Activated naive CD8-positive, alpha-beta T cell treated with anti-CD3 and anti-CD28 coated beads for 36 hours (primary cell): ENCODE results near the gene ARFIP2. TPM values are rescaled to one million over a fixed set of nuclear protein-coding genes. Genes with fewer than 3 reads are reported as not detected.

Experiments
- DNase-seq: peaks from one replicate; pipeline ENCODE4 v3.0.0; 2021
- H3K27ac Mint-ChIP-seq: one replicate; pipeline ENCODE4 v1.8.0; 2022; ENCODE audit warnings: mild to moderate bottlenecking, moderate library complexity, mixed read lengths
- H3K27me3 Mint-ChIP-seq: one replicate; pipeline ENCODE4 v1.8.0; 2022; ENCODE audit warnings: mild to moderate bottlenecking, mixed read lengths
- H3K36me3 Mint-ChIP-seq: one replicate; pipeline ENCODE4 v1.8.0; 2021; ENCODE audit warnings: mild to moderate bottlenecking, mixed read lengths
- H3K4me1 Mint-ChIP-seq: one replicate; pipeline ENCODE4 v1.8.0; 2021; ENCODE audit warnings: mixed read lengths
- H3K4me3 Mint-ChIP-seq: one replicate; pipeline ENCODE4 v1.8.0; 2022; ENCODE audit warnings: mild to moderate bottlenecking, moderate library complexity, mixed read lengths
- H3K9me3 Mint-ChIP-seq: one replicate; pipeline ENCODE4 v1.8.0; 2022; ENCODE audit warnings: mixed read lengths
- total RNA-seq, 2 experiments: library from RNA; stranded (reverse); gene quantifications; one replicate each; pipeline ENCODE4 v1.2.3, GENCODE V29; 2021

The ARFIP2 gene
- total RNA-seq, 2 experiments from 2014 or later: 44.2 to 47.1 TPM

GRCh38 chr11:6489306-6489705, 8.2 kb upstream of the ARFIP2 start:
- H3K4me1 Mint-ChIP-seq: peaks cover 7% of the 10 kb centered on the region
- H3K4me3 Mint-ChIP-seq: no peak overlapping the region
- peaks cover 9% of the 10 kb centered on the region for H3K36me3 Mint-ChIP-seq
- no peak overlapping the region for H3K27ac Mint-ChIP-seq
- H3K27me3 Mint-ChIP-seq: no peaks in the 10 kb centered on the region
- no peak for DNase-seq
- H3K9me3 Mint-ChIP-seq: no peaks in the 10 kb centered on the region

DNA sequence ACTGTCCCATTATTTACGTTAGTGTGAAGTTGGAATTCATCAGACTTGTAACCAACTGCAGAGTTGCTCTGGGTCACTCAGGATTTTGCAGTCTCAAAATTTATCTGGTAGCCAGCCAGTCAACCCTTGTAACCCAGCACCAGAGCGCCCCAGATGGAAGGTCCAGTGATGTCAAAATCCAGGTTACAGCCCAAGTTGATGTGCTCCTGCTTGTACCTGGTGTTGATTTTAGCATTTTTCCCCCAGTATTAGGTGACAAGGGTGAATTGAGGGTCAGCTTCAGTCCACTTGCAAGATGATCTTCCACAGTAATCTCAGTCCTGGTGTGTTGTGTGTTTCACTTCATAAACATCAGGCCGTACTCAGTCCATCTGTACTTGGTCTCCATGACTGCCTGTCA, 7.7 kb upstream of the ARFIP2 start:
- Mint-ChIP-seq H3K4me1 (peaks cover 7% of the 10 kb centered on the region), H3K27ac (no peak overlapping the region), H3K4me3 (no peak overlapping the region), H3K9me3 (no peaks in the 10 kb centered on the region), H3K27me3 (no peaks in the 10 kb centered on the region), H3K36me3 (peaks cover 9% of the 10 kb centered on the region)
- DNase-seq: no peak

- Mint-ChIP-seq H3K4me1 (peaks cover 7% of the 10 kb centered on the region), H3K36me3 (peaks cover 12% of the 10 kb centered on the region), H3K27me3 (no peaks in the 10 kb centered on the region), H3K4me3 (no peak overlapping the region), H3K9me3 (no peaks in the 10 kb centered on the region), H3K27ac (peak overlapping the region; percentile 52)
- DNase-seq: no peak
Observed at GRCh38 chr11:6488342-6488741, 7.2 kb upstream of the ARFIP2 start.

- no peak overlapping the region for H3K27ac Mint-ChIP-seq
- H3K4me3 Mint-ChIP-seq: no peak overlapping the region
- DNase-seq: no peak
- no peaks in the 10 kb centered on the region for H3K9me3 Mint-ChIP-seq
- no peaks in the 10 kb centered on the region for H3K27me3 Mint-ChIP-seq
- H3K4me1 Mint-ChIP-seq: peaks cover 17% of the 10 kb centered on the region
- peaks cover 26% of the 10 kb centered on the region for H3K36me3 Mint-ChIP-seq
Observed at GRCh38 chr11:6486938-6487337, 5.8 kb upstream of the ARFIP2 start.

DNA sequence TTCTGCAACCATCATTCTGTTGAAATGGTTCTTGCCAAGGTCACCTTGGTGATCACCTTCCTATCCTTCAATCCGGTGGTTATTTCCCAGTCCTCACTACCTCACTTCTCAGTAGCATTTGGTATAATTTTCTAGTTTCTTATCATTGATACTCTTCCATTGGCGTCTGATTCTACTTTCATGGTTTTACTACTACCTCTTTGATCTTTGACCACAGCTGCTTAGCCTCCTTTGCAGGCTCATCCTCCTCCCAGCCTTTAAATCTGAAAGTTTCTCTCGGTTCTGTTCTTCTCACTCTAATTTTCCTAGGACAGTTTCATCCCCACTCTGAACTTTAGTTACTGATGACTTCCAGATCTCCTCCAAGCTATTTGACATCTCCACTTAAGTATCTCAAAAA, 5.1 kb upstream of the ARFIP2 start:
- peaks cover 29% of the 10 kb centered on the region for H3K36me3 Mint-ChIP-seq

GRCh38 chr11:6485661-6486060, 4.5 kb upstream of the ARFIP2 start:
- Mint-ChIP-seq H3K9me3 (no peaks in the 10 kb centered on the region), H3K4me3 (no peak overlapping the region), H3K36me3 (peaks cover 34% of the 10 kb centered on the region), H3K27me3 (no peaks in the 10 kb centered on the region), H3K4me1 (peaks cover 17% of the 10 kb centered on the region), H3K27ac (no peak overlapping the region)
- no peak for DNase-seq

More for the DNA sequence above, 5.1 kb upstream of the ARFIP2 start:
- H3K27me3 Mint-ChIP-seq: no peaks in the 10 kb centered on the region
- no peaks in the 10 kb centered on the region for H3K9me3 Mint-ChIP-seq
- no peak overlapping the region for H3K27ac Mint-ChIP-seq
- no peak overlapping the region for H3K4me3 Mint-ChIP-seq
- H3K4me1 Mint-ChIP-seq: peaks cover 17% of the 10 kb centered on the region
- DNase-seq: no peak

GRCh38 chr11:6483015-6483414, 1.9 kb upstream of the ARFIP2 start:
- Mint-ChIP-seq H3K4me1 (peaks cover 25% of the 10 kb centered on the region), H3K36me3 (peaks cover 27% of the 10 kb centered on the region), H3K27ac (peak overlapping the region; percentile 94), H3K27me3 (no peaks in the 10 kb centered on the region), H3K4me3 (peak overlapping the region; percentile 92), H3K9me3 (no peaks in the 10 kb centered on the region)
- no peak for DNase-seq

DNA sequence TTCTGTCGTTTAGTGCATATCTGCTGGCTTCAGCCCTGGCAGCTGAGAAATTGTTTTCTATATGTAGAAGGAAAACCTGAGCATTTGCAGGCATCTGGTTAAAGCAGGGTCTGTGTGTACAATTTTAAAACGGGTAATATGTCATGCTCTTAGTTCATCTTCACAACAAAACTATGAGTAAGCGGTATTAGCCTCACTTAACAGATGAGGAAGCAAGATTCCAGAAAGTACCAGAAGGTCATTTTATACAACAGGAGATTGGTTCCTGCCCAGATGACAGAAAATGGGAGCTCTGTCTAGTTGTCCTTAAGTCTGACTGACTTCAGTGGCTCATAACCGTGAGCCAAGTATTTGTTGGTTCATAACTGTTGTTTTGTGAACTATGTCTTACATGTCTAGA, 1.3 kb upstream of the ARFIP2 start:
- Mint-ChIP-seq H3K9me3 (no peaks in the 10 kb centered on the region), H3K27ac (peak overlapping the region; percentile 94), H3K36me3 (peaks cover 30% of the 10 kb centered on the region), H3K4me3 (peak overlapping the region; percentile 92), H3K4me1 (peaks cover 25% of the 10 kb centered on the region), H3K27me3 (no peaks in the 10 kb centered on the region)
- no peak for DNase-seq

DNA sequence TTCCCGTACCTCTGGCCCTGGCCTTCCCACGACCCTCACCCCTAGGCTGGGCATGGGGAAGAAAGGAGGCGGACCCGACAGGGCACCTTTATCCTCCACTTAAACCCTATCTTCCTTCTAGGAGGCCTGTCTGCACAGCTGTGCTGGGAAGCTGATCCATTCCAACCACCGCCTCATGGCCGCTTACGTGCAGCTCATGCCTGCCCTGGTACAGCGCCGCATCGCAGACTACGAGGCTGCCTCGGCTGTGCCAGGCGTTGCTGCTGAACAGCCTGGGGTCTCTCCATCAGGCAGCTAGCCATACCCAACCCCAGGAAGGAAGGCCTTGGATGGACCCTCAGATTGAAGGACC, 769 bp upstream of the ARFIP2 start:
- H3K36me3 Mint-ChIP-seq: peaks cover 30% of the 10 kb centered on the region
- H3K9me3 Mint-ChIP-seq: no peaks in the 10 kb centered on the region
- peak overlapping the region; percentile 92 for H3K4me3 Mint-ChIP-seq
- DNase-seq: no peak
- peaks cover 25% of the 10 kb centered on the region for H3K4me1 Mint-ChIP-seq
- H3K27me3 Mint-ChIP-seq: no peaks in the 10 kb centered on the region
- H3K27ac Mint-ChIP-seq: peak overlapping the region; percentile 94

- H3K9me3 Mint-ChIP-seq: no peaks in the 10 kb centered on the region
- H3K4me1 Mint-ChIP-seq: peaks cover 25% of the 10 kb centered on the region
- no peaks in the 10 kb centered on the region for H3K27me3 Mint-ChIP-seq
- peaks cover 30% of the 10 kb centered on the region for H3K36me3 Mint-ChIP-seq
- peak overlapping the region; percentile 92 for H3K4me3 Mint-ChIP-seq
- H3K27ac Mint-ChIP-seq: peak overlapping the region; percentile 94
- no peak for DNase-seq
Observed at GRCh38 chr11:6480299-6480914, 724 bp downstream of the ARFIP2 start.

DNA sequence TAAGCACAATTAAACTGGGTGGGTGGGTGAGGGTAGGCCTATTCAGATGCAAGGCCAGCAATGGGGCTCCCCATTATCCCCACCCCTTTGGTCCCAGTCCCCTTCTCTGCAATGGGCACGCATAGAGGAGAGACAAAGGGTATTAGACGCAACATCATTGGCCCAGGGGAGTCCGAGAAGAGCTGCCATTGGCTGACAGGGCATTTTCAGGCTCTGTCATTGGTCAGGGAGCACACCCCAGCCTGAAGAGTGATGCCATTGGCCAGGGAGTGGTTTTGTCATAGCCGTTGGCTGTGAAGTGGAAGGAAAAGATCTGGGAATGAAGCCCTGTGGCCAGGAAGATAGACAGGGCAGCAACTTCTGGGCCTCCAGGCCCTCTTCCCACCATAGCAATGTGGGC, 4.6 kb downstream of the ARFIP2 start:
- H3K9me3 Mint-ChIP-seq: no peaks in the 10 kb centered on the region
- H3K4me1 Mint-ChIP-seq: peaks cover 26% of the 10 kb centered on the region
- H3K36me3 Mint-ChIP-seq: peaks cover 10% of the 10 kb centered on the region
- no peaks in the 10 kb centered on the region for H3K27me3 Mint-ChIP-seq
- no peak overlapping the region for H3K4me3 Mint-ChIP-seq
- no peak for DNase-seq
- no peak overlapping the region for H3K27ac Mint-ChIP-seq

GRCh38 chr11:6475936-6476335, 5.2 kb downstream of the ARFIP2 start:
- H3K9me3 Mint-ChIP-seq: no peaks in the 10 kb centered on the region
- H3K4me3 Mint-ChIP-seq: no peak overlapping the region
- no peaks in the 10 kb centered on the region for H3K27me3 Mint-ChIP-seq

GRCh38 chr11:6474806-6475500, 6.2 kb downstream of the ARFIP2 start:
- H3K4me3 Mint-ChIP-seq: peak overlapping the region; percentile 3
- no peaks in the 10 kb centered on the region for H3K9me3 Mint-ChIP-seq
- H3K4me1 Mint-ChIP-seq: peaks cover 25% of the 10 kb centered on the region
- H3K27me3 Mint-ChIP-seq: no peaks in the 10 kb centered on the region
- no peak overlapping the region for H3K27ac Mint-ChIP-seq
- peaks cover 5% of the 10 kb centered on the region for H3K36me3 Mint-ChIP-seq
- no peak for DNase-seq

More at GRCh38 chr11:6475936-6476335, 5.2 kb downstream of the ARFIP2 start:
- no peak for DNase-seq
- no peak overlapping the region for H3K27ac Mint-ChIP-seq
- peaks cover 8% of the 10 kb centered on the region for H3K36me3 Mint-ChIP-seq
- peaks cover 26% of the 10 kb centered on the region for H3K4me1 Mint-ChIP-seq

- Mint-ChIP-seq H3K4me3 (peak overlapping the region; percentile 70), H3K27me3 (no peaks in the 10 kb centered on the region), H3K9me3 (no peaks in the 10 kb centered on the region), H3K36me3 (peaks cover 4% of the 10 kb centered on the region), H3K27ac (no peak overlapping the region), H3K4me1 (peaks cover 20% of the 10 kb centered on the region)
- no peak for DNase-seq
Observed at GRCh38 chr11:6474413-6474792, 6.7 kb downstream of the ARFIP2 start.

- Mint-ChIP-seq H3K27me3 (no peaks in the 10 kb centered on the region), H3K4me3 (peak within 1 kb of the TSS; percentile 78), H3K36me3 (peaks cover 4% of the 10 kb centered on the region), H3K4me1 (peaks cover 16% of the 10 kb centered on the region), H3K9me3 (no peaks in the 10 kb centered on the region), H3K27ac (no peak within 1 kb of the TSS)
- DNase-seq: peak; percentile 57
Observed at GRCh38 chr11:6473451-6474412, 7.4 kb downstream of the ARFIP2 start, which contains the start of gene TRIM3. Gene TRIM3, minus strand, starts transcription at chr11:6473941. Its CDS starts 8,246 bp downstream, at chr11:6465695.
